ENCODE measurements around the gene NAP1L4.

The NAP1L4 gene

DNA sequence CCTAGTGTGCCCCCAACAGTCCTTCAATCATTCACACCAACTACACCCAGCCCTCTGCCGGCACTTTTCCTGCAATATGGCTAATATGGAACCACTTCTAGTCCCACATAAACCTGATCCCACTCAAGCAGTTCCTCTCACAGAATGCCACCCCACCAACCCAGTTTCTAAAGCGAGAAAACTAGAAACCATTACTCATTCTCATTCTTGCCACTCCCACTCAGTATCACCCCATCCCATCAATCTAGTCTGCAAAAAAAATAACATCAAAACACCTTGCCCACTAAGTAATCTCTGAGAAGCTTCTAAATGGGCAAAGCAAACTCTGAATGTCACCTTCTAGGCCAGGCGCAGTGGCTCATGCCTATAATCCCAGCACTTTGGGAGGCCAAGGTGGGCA, 17.9 kb downstream of the NAP1L4 start:
- TF ChIP-seq, protein P1, sequence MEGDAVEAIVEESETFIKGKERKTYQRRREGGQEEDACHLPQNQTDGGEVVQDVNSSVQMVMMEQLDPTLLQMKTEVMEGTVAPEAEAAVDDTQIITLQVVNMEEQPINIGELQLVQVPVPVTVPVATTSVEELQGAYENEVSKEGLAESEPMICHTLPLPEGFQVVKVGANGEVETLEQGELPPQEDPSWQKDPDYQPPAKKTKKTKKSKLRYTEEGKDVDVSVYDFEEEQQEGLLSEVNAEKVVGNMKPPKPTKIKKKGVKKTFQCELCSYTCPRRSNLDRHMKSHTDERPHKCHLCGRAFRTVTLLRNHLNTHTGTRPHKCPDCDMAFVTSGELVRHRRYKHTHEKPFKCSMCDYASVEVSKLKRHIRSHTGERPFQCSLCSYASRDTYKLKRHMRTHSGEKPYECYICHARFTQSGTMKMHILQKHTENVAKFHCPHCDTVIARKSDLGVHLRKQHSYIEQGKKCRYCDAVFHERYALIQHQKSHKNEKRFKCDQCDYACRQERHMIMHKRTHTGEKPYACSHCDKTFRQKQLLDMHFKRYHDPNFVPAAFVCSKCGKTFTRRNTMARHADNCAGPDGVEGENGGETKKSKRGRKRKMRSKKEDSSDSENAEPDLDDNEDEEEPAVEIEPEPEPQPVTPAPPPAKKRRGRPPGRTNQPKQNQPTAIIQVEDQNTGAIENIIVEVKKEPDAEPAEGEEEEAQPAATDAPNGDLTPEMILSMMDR (IDR thresholded peaks at IDR 0.05; ENCODE audit: insufficient read depth, low read length, poor library complexity, severe bottlenecking): no peak
- no peak for DNase-seq (ENCODE audit: extremely low read depth, insufficient read length)
- Histone ChIP-seq H3K27me3 (replicated peaks; ENCODE audit: control insufficient read depth, insufficient read depth, low read length) (no peaks in the 10 kb centered on the region), H3K36me3 (ENCODE audit: control insufficient read depth, insufficient read depth, low read length) (peaks cover 28% of the 10 kb centered on the region), H3K4me3 (replicated peaks; ENCODE audit: low read depth, low read length) (no peak overlapping the region)

DNA sequence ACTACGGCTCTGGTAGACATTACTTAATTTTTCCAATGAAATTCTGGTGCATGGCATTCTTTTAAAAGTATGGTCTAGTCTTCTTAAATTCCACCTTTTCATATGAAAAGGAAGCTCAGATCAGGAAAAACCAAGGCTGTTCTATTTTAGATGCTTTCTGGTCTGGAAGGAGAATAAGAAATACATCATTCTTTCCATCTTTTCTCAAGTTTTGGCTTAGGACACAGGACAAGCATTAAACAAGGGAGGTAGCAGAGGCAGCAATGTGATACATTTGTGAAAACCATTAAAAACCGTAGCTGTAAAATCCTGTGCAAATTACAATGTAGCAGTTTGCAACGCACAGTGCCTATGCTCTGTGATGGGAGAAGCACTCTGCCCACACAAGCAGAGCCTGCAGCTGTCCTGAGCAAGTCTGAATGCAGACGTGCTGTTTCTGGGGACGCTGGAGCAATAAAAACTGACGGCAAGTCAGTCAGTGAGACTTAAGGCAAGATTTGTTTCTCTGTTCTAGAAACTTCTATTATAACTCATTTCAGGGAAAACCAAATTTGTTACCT, 23.7 kb downstream of the NAP1L4 start:
- TF ChIP-seq, protein P1 (IDR thresholded peaks at IDR 0.05; ENCODE audit: insufficient read depth, low read length, poor library complexity, severe bottlenecking): no peak
- peaks cover 41% of the 10 kb centered on the region for H3K36me3 ChIP-seq (ENCODE audit: control insufficient read depth, insufficient read depth, low read length)
- no peak for DNase-seq (ENCODE audit: extremely low read depth, insufficient read length)
- H3K4me3 ChIP-seq (replicated peaks; ENCODE audit: low read depth, low read length): no peak overlapping the region
- no peaks in the 10 kb centered on the region for H3K27me3 ChIP-seq (replicated peaks; ENCODE audit: control insufficient read depth, insufficient read depth, low read length)

DNA sequence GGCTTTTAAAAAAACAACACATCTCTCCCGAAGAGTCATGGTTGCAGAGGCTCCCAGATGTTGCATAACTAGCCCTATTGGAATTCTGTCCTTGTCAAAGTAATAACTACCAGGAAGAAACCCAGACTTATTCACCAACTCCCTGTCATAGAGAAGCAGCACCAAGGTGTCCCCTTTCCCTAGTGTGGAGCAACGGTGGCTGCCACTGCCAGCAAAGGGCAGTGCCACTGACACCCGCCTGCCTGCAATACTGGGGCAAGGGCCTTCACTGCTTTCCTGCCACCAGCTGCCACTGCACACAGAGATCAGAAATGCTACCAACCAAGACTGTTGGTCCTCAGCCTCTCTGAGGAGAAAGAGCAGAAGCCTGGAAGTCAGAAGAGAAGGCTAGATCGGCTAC, 27.3 kb downstream of the NAP1L4 start:
- Histone ChIP-seq H3K4me3 (replicated peaks; ENCODE audit: low read depth, low read length) (no peak overlapping the region), H3K27me3 (replicated peaks; ENCODE audit: control insufficient read depth, insufficient read depth, low read length) (no peaks in the 10 kb centered on the region), H3K36me3 (ENCODE audit: control insufficient read depth, insufficient read depth, low read length) (peaks cover 37% of the 10 kb centered on the region)
- TF ChIP-seq, protein P1 (IDR thresholded peaks at IDR 0.05; ENCODE audit: insufficient read depth, low read length, poor library complexity, severe bottlenecking): no peak
- no peak for DNase-seq (ENCODE audit: extremely low read depth, insufficient read length)

DNA sequence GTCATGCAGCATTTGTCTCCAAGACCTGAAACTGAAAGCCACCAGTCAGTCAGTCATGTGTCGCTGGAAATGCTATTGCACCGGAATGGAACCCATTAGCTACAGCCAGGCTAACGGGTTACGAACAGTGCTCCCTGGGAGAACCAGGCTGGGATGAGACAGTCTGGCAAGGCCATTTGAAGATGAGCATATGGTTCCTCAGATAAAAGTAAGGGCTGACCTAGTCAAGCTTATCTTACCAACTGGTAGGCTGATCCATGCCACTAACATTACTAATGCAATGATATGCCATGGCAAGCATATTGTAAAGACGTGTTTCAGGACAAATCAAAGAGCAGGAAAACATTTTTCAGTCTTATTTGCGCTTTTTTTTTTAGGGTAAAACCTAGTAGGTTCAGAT, 28.4 kb downstream of the NAP1L4 start:
- H3K36me3 ChIP-seq (ENCODE audit: control insufficient read depth, insufficient read depth, low read length): peaks cover 33% of the 10 kb centered on the region
- no peak for DNase-seq (ENCODE audit: extremely low read depth, insufficient read length)
- no peaks in the 10 kb centered on the region for H3K27me3 ChIP-seq (replicated peaks; ENCODE audit: control insufficient read depth, insufficient read depth, low read length)
- H3K4me3 ChIP-seq (replicated peaks; ENCODE audit: low read depth, low read length): no peak overlapping the region
- TF ChIP-seq, protein P1 (IDR thresholded peaks at IDR 0.05; ENCODE audit: insufficient read depth, low read length, poor library complexity, severe bottlenecking): no peak

DNA sequence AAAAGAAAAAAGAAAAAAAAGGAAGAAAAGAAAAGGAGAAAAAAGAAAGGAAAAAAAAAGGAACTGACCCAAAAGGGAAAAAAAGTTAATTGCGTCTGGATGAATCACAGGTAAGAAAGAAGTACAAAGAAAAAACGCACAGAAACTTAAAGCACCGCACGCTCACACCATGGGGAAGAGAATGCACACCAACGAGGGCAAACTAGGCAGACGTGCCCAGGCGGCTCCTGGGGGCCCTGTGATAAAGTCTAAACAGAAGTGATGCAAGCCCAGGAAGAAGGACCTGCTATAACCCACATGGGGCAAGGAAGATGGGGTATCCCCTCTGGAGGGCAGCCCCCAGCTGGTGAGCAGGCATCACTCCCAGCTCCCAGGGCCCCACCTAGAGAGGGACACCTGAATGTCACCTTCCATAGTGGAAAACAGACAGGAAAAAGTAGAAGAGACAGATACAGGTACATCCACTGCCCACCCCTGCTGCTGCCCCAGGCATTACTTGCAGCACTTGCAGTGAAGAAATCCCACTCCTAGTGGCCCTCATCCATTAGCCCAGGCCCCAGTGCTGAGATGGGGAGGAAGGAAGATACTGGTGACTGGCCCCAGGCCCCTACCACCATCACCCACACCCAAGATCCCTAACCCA, 28.9 kb downstream of the NAP1L4 start:
- no peak for DNase-seq (ENCODE audit: extremely low read depth, insufficient read length)
- Histone ChIP-seq H3K4me3 (replicated peaks; ENCODE audit: low read depth, low read length) (no peak overlapping the region), H3K27me3 (replicated peaks; ENCODE audit: control insufficient read depth, insufficient read depth, low read length) (no peaks in the 10 kb centered on the region), H3K36me3 (ENCODE audit: control insufficient read depth, insufficient read depth, low read length) (peaks cover 36% of the 10 kb centered on the region)
- TF ChIP-seq, protein P1 (IDR thresholded peaks at IDR 0.05; ENCODE audit: insufficient read depth, low read length, poor library complexity, severe bottlenecking): no peak
